Mucosa of descending colon (tissue), 3 donors: ENCODE data around the gene GLI3. TPM values are rescaled to one million over a fixed set of nuclear protein-coding genes. Genes with fewer than 3 reads are reported as not detected.

Source experiments
- ATAC-seq: fragments of 200-7000 bp; cut with Tn5 transposase; one replicate; pipeline ENCODE4 v1.9.1; 2020; ENCODE audit warnings: mild to moderate bottlenecking, moderate library complexity
- DNase-seq, 3 donors: peaks; one replicate each; pipeline ENCODE4 v3.0.0-alpha.2; 2020
- H3K36me3 ChIP-seq: fragments of 200-600 bp; one replicate; pipeline ENCODE4 v1.8.0; 2021; ENCODE audit warnings: low read depth, mild to moderate bottlenecking
- H3K4me1 ChIP-seq: fragments of 200-600 bp; one replicate; pipeline ENCODE4 v1.8.0; 2021; ENCODE audit warnings: low read depth, mild to moderate bottlenecking
- H3K4me3 ChIP-seq: fragments of 200-600 bp; one replicate; pipeline ENCODE4 v1.8.0; 2021; ENCODE audit warnings: mild to moderate bottlenecking
- H3K9me3 ChIP-seq: fragments of 200-600 bp; one replicate; pipeline ENCODE4 v1.8.0; 2021; ENCODE audit warnings: mild to moderate bottlenecking
- CTCF ChIP-seq: fragments of 200-600 bp; IDR thresholded peaks from one replicate; pipeline ENCODE4 v1.8.0; 2022; ENCODE audit warnings: antibody characterized with exemption, mild to moderate bottlenecking
- intact Hi-C, 2 donors: fragments of 100-400 bp; cut with DNase I in 1 of 2; cut with micrococcal nuclease in 1 of 2; formaldehyde crosslinking; loops; one replicate each; pipeline versions ENCODE4 v1.11.0 to v1.11.1; 2022; cut with DNase I, micrococcal nuclease
- total RNA-seq, 3 donors: library from RNA; stranded (reverse); fragmentation: NEBNext Ultra II Directional in 2 of 3; extraction: Animal tissue kit (Norgen Biotek cat#: 25700) in 2 of 3; gene quantifications; one replicate each; pipeline versions ENCODE4 v1.2.1 to v1.2.4, GENCODE V29; 2021 to 2023
- donor health status: DM: no; HTN: no; CAD: no; lungs with moderate emphysema.
- donor health status: DM: no; HTN: no; CAD: no.
- donor health status: DM: no; HTN: yes; CAD: no.

GLI3 gene
- total RNA-seq, 3 donors from 2014 or later, result 3.0 to 56.3 (median 8.8) TPM

GRCh38 chr7:42236266-42236975, 588 bp downstream of the GLI3 start:
- peak overlapping the region; percentile 17 for H3K4me3 ChIP-seq
- TF ChIP-seq CTCF, result no peak
- H3K4me1 ChIP-seq, result peaks cover 5% of the 10 kb centered on the region
- intact Hi-C loops, result loop anchor here in 1 of 2 donors (5.0 kb wide), 1 partner anchor 259 kb away; no protein-coding TSS in a partner anchor
- ATAC-seq (peak; percentile 44), DNase-seq (peak in 2 of 3 donors; percentile 29 to 34)
- H3K9me3 ChIP-seq, result no peaks in the 10 kb centered on the region
- H3K36me3 ChIP-seq, result no peaks in the 10 kb centered on the region

- no peak for TF ChIP-seq CTCF
- Histone ChIP-seq H3K4me1 (peaks cover 5% of the 10 kb centered on the region), H3K9me3 (no peaks in the 10 kb centered on the region), H3K4me3 (no peak overlapping the region), H3K36me3 (no peaks in the 10 kb centered on the region)
- DNase-seq (no peak), ATAC-seq (no peak)
- intact Hi-C loops, result loop anchor here in 1 of 2 donors (5.0 kb wide), 1 partner anchor 258 kb away; no protein-coding TSS in a partner anchor
Measured at GRCh38 chr7:42235741-42236161, 1.3 kb downstream of the GLI3 start.

GRCh38 chr7:42234736-42235135, 2.3 kb downstream of the GLI3 start:
- Histone ChIP-seq H3K9me3 (no peaks in the 10 kb centered on the region), H3K4me3 (no peak overlapping the region)
- TF ChIP-seq CTCF, result no peak

GRCh38 chr7:42233695-42234331, 3.2 kb downstream of the GLI3 start:
- intact Hi-C loops, result no loop called here
- peaks cover 5% of the 10 kb centered on the region for H3K4me1 ChIP-seq
- DNase-seq, result no peak
- TF ChIP-seq CTCF, result no peak
- ATAC-seq, result no peak
- no peaks in the 10 kb centered on the region for H3K36me3 ChIP-seq
- H3K4me3 ChIP-seq, result no peak overlapping the region
- H3K9me3 ChIP-seq, result no peaks in the 10 kb centered on the region

More at GRCh38 chr7:42234736-42235135, 2.3 kb downstream of the GLI3 start:
- DNase-seq (no peak), ATAC-seq (no peak)
- intact Hi-C loops, result loop anchor here in 1 of 2 donors (5.0 kb wide), 1 partner anchor 257 kb away; no protein-coding TSS in a partner anchor
- Histone ChIP-seq H3K36me3 (no peaks in the 10 kb centered on the region), H3K4me1 (peaks cover 5% of the 10 kb centered on the region)

GRCh38 chr7:42233171-42233570, 3.8 kb downstream of the GLI3 start:
- TF ChIP-seq CTCF, result no peak
- no peak for DNase-seq

More at GRCh38 chr7:42233171-42233570, 3.8 kb downstream of the GLI3 start:
- H3K4me3 ChIP-seq, result no peak overlapping the region
- H3K4me1 ChIP-seq, result peaks cover 5% of the 10 kb centered on the region
- H3K36me3 ChIP-seq, result no peaks in the 10 kb centered on the region
- intact Hi-C loops, result no loop called here
- no peak for ATAC-seq
- H3K9me3 ChIP-seq, result no peaks in the 10 kb centered on the region
